GM18526 (cell line): ENCODE measurements around the gene THAP6.

ENCODE experiments used
- POLR2A ChIP-seq: IDR thresholded peaks from 3 replicates; pipeline ENCODE4 v1.6.1; 2011; ENCODE audit not compliant: insufficient read length; ENCODE audit errors: extremely low read depth

The THAP6 gene

GRCh38 chr4:75514131-75514948 lies at the start of gene THAP6, which contains the start of gene RCHY1:
THAP6 (plus strand) TSS chr4:75514473; CDS start chr4:75515453, 980 bp downstream.
RCHY1 (minus strand) TSS chr4:75514403; CDS start chr4:75514286, 117 bp downstream.
- peak; percentile 96 for TF ChIP-seq POLR2A

- no peak for TF ChIP-seq POLR2A
These were observed 44.4 kb upstream of the THAP6 start for GRCh38 chr4:75469896-75470295.

- no peak for TF ChIP-seq POLR2A
These were observed 43.5 kb upstream of the THAP6 start for GRCh38 chr4:75470738-75471137.

GRCh38 chr4:75477201-75477600 lies 37.1 kb upstream of the THAP6 start:
- TF ChIP-seq POLR2A: no peak

GRCh38 chr4:75484190-75484589 lies 30.1 kb upstream of the THAP6 start:
- TF ChIP-seq POLR2A: no peak

- no peak for TF ChIP-seq POLR2A
These were observed 24.1 kb upstream of the THAP6 start for GRCh38 chr4:75490155-75490554.

- no peak for TF ChIP-seq POLR2A
These were observed 19.7 kb upstream of the THAP6 start for GRCh38 chr4:75494563-75494962.

GRCh38 chr4:75495476-75495875 lies 18.8 kb upstream of the THAP6 start:
- no peak for TF ChIP-seq POLR2A

GRCh38 chr4:75496406-75496805 lies 17.9 kb upstream of the THAP6 start:
- TF ChIP-seq POLR2A: no peak

GRCh38 chr4:75497133-75497532 lies 17.1 kb upstream of the THAP6 start:
- TF ChIP-seq POLR2A: no peak

GRCh38 chr4:75498041-75498440 lies 16.2 kb upstream of the THAP6 start:
- no peak for TF ChIP-seq POLR2A

GRCh38 chr4:75499900-75500299 lies 14.4 kb upstream of the THAP6 start:
- no peak for TF ChIP-seq POLR2A

- no peak for TF ChIP-seq POLR2A
These were observed 11.6 kb upstream of the THAP6 start for GRCh38 chr4:75502671-75503070.

GRCh38 chr4:75505630-75506029 lies 8.6 kb upstream of the THAP6 start:
- no peak for TF ChIP-seq POLR2A

GRCh38 chr4:75511841-75512240 lies 2.4 kb upstream of the THAP6 start:
- no peak for TF ChIP-seq POLR2A

- TF ChIP-seq POLR2A: no peak
These were observed 1.7 kb upstream of the THAP6 start for GRCh38 chr4:75512386-75513211.
